Measurements from ENCODE around the gene COL23A1.
A peak's percentile ranks its signal among the peaks of the same experiment; 100 is the strongest.

COL23A1 gene

GRCh38 chr5:178431063-178431781, 159.0 kb downstream of the COL23A1 start:
- peak; percentile 17 for DNase-seq

GRCh38 chr5:178430186-178431062, 159.8 kb downstream of the COL23A1 start:
- peak; percentile 32 for DNase-seq

GRCh38 chr5:178429491-178430185, 160.6 kb downstream of the COL23A1 start:
- DNase-seq = peak; percentile 13

GRCh38 chr5:178429156-178429468, 161.1 kb downstream of the COL23A1 start:
- peak; percentile 15 for DNase-seq

- DNase-seq = peak; percentile 28
Observed at GRCh38 chr5:178428341-178429155, 161.6 kb downstream of the COL23A1 start.

- DNase-seq = no peak
Observed at GRCh38 chr5:178427576-178428197, 162.5 kb downstream of the COL23A1 start.

GRCh38 chr5:178426326-178427130, 163.7 kb downstream of the COL23A1 start:
- DNase-seq = peak; percentile 32

- peak; percentile 33 for DNase-seq
Observed at GRCh38 chr5:178425621-178426068, 164.5 kb downstream of the COL23A1 start.

GRCh38 chr5:178424810-178425177, 165.4 kb downstream of the COL23A1 start:
- DNase-seq = peak; percentile 24

GRCh38 chr5:178423901-178424809, 166.0 kb downstream of the COL23A1 start:
- peak; percentile 30 for DNase-seq

GRCh38 chr5:178423431-178423830, 166.8 kb downstream of the COL23A1 start:
- DNase-seq = peak; percentile 35

- peak; percentile 40 for DNase-seq
Observed at GRCh38 chr5:178422400-178422775, 167.8 kb downstream of the COL23A1 start.

- DNase-seq = peak; percentile 35
Observed at GRCh38 chr5:178421699-178422399, 168.3 kb downstream of the COL23A1 start.

- no peak for DNase-seq
Observed at GRCh38 chr5:178421128-178421527, 169.1 kb downstream of the COL23A1 start.

GRCh38 chr5:178420354-178420781, 169.8 kb downstream of the COL23A1 start:
- no peak for DNase-seq

- DNase-seq = no peak
Observed at GRCh38 chr5:178419651-178420050, 170.5 kb downstream of the COL23A1 start.

GRCh38 chr5:178419196-178419595, 171.0 kb downstream of the COL23A1 start:
- no peak for DNase-seq

- DNase-seq = no peak
Observed at GRCh38 chr5:178418471-178419010, 171.7 kb downstream of the COL23A1 start.

- no peak for DNase-seq
Observed at GRCh38 chr5:178418031-178418430, 172.2 kb downstream of the COL23A1 start.
